Activated naive CD8-positive, alpha-beta T cell (primary cell): ENCODE results near the gene CFAP74.

Source experiments
- H3K27ac Mint-ChIP-seq: one replicate; pipeline ENCODE4 v1.8.0; 2021; ENCODE audit warnings: mixed read lengths
- H3K27me3 Mint-ChIP-seq: one replicate; pipeline ENCODE4 v1.8.0; 2021; ENCODE audit warnings: mixed read lengths
- H3K36me3 Mint-ChIP-seq: one replicate; pipeline ENCODE4 v1.8.0; 2021; ENCODE audit warnings: mixed read lengths
- H3K4me1 Mint-ChIP-seq: one replicate; pipeline ENCODE4 v1.8.0; 2021; ENCODE audit warnings: low read depth, mixed read lengths
- H3K4me3 Mint-ChIP-seq: one replicate; pipeline ENCODE4 v1.8.0; 2021; ENCODE audit warnings: mild to moderate bottlenecking, mixed read lengths
- H3K9me3 Mint-ChIP-seq: one replicate; pipeline ENCODE4 v1.8.0; 2021; ENCODE audit warnings: low read depth, mixed read lengths

Gene CFAP74

GRCh38 chr1:1974834-1975233 is 28.8 kb downstream of the CFAP74 start:
- Mint-ChIP-seq H3K4me1 (no peaks in the 10 kb centered on the region), H3K36me3 (no peaks in the 10 kb centered on the region), H3K27me3 (peaks cover 6% of the 10 kb centered on the region), H3K4me3 (no peak overlapping the region), H3K9me3 (no peaks in the 10 kb centered on the region), H3K27ac (no peak overlapping the region)

GRCh38 chr1:1973716-1974642 is 29.6 kb downstream of the CFAP74 start:
- no peak overlapping the region for H3K27ac Mint-ChIP-seq
- H3K4me1 Mint-ChIP-seq = no peaks in the 10 kb centered on the region
- H3K27me3 Mint-ChIP-seq = peaks cover 6% of the 10 kb centered on the region
- no peaks in the 10 kb centered on the region for H3K9me3 Mint-ChIP-seq
- no peak overlapping the region for H3K4me3 Mint-ChIP-seq
- H3K36me3 Mint-ChIP-seq = no peaks in the 10 kb centered on the region

- Mint-ChIP-seq H3K4me1 (no peaks in the 10 kb centered on the region), H3K36me3 (no peaks in the 10 kb centered on the region), H3K27ac (no peak overlapping the region), H3K27me3 (peaks cover 6% of the 10 kb centered on the region), H3K9me3 (no peaks in the 10 kb centered on the region), H3K4me3 (no peak overlapping the region)
Measured at GRCh38 chr1:1972976-1973715, 30.4 kb downstream of the CFAP74 start.

GRCh38 chr1:1971688-1972087 is 31.9 kb downstream of the CFAP74 start:
- Mint-ChIP-seq H3K4me1 (no peaks in the 10 kb centered on the region), H3K27ac (no peak overlapping the region), H3K27me3 (peaks cover 9% of the 10 kb centered on the region), H3K4me3 (no peak overlapping the region), H3K9me3 (no peaks in the 10 kb centered on the region), H3K36me3 (no peaks in the 10 kb centered on the region)

- no peaks in the 10 kb centered on the region for H3K9me3 Mint-ChIP-seq
- no peaks in the 10 kb centered on the region for H3K4me1 Mint-ChIP-seq
- H3K27me3 Mint-ChIP-seq = peaks cover 9% of the 10 kb centered on the region
- H3K36me3 Mint-ChIP-seq = no peaks in the 10 kb centered on the region
- no peak overlapping the region for H3K27ac Mint-ChIP-seq
- no peak overlapping the region for H3K4me3 Mint-ChIP-seq
Measured at GRCh38 chr1:1971017-1971416, 32.6 kb downstream of the CFAP74 start.

- H3K4me1 Mint-ChIP-seq = no peaks in the 10 kb centered on the region
- H3K9me3 Mint-ChIP-seq = no peaks in the 10 kb centered on the region
- no peaks in the 10 kb centered on the region for H3K36me3 Mint-ChIP-seq
- peaks cover 4% of the 10 kb centered on the region for H3K27me3 Mint-ChIP-seq
- no peak overlapping the region for H3K27ac Mint-ChIP-seq
- H3K4me3 Mint-ChIP-seq = no peak overlapping the region
Measured at GRCh38 chr1:1969953-1970716, 33.5 kb downstream of the CFAP74 start.

GRCh38 chr1:1969505-1969900 is 34.1 kb downstream of the CFAP74 start:
- H3K4me1 Mint-ChIP-seq = no peaks in the 10 kb centered on the region
- no peak overlapping the region for H3K4me3 Mint-ChIP-seq
- H3K27ac Mint-ChIP-seq = no peak overlapping the region
- no peaks in the 10 kb centered on the region for H3K36me3 Mint-ChIP-seq
- no peaks in the 10 kb centered on the region for H3K9me3 Mint-ChIP-seq
- H3K27me3 Mint-ChIP-seq = peaks cover 4% of the 10 kb centered on the region

GRCh38 chr1:1968767-1969504 is 34.6 kb downstream of the CFAP74 start:
- Mint-ChIP-seq H3K4me3 (no peak overlapping the region), H3K27ac (no peak overlapping the region), H3K36me3 (no peaks in the 10 kb centered on the region), H3K4me1 (no peaks in the 10 kb centered on the region), H3K27me3 (peaks cover 4% of the 10 kb centered on the region), H3K9me3 (no peaks in the 10 kb centered on the region)

- Mint-ChIP-seq H3K27me3 (peaks cover 4% of the 10 kb centered on the region), H3K4me1 (no peaks in the 10 kb centered on the region), H3K4me3 (no peak overlapping the region), H3K36me3 (no peaks in the 10 kb centered on the region), H3K9me3 (no peaks in the 10 kb centered on the region), H3K27ac (no peak overlapping the region)
Measured at GRCh38 chr1:1967879-1968278, 35.7 kb downstream of the CFAP74 start.

GRCh38 chr1:1967151-1967550 is 36.4 kb downstream of the CFAP74 start:
- no peaks in the 10 kb centered on the region for H3K4me1 Mint-ChIP-seq
- no peaks in the 10 kb centered on the region for H3K9me3 Mint-ChIP-seq
- peaks cover 4% of the 10 kb centered on the region for H3K27me3 Mint-ChIP-seq
- no peak overlapping the region for H3K4me3 Mint-ChIP-seq
- H3K36me3 Mint-ChIP-seq = no peaks in the 10 kb centered on the region
- no peak overlapping the region for H3K27ac Mint-ChIP-seq

- Mint-ChIP-seq H3K4me3 (no peak overlapping the region), H3K36me3 (no peaks in the 10 kb centered on the region), H3K27ac (no peak overlapping the region), H3K4me1 (no peaks in the 10 kb centered on the region), H3K27me3 (peaks cover 5% of the 10 kb centered on the region), H3K9me3 (no peaks in the 10 kb centered on the region)
Measured at GRCh38 chr1:1966071-1966740, 37.4 kb downstream of the CFAP74 start.

- no peaks in the 10 kb centered on the region for H3K36me3 Mint-ChIP-seq
- no peaks in the 10 kb centered on the region for H3K4me1 Mint-ChIP-seq
- no peak overlapping the region for H3K27ac Mint-ChIP-seq
- H3K9me3 Mint-ChIP-seq = no peaks in the 10 kb centered on the region
- H3K27me3 Mint-ChIP-seq = peaks cover 11% of the 10 kb centered on the region
- H3K4me3 Mint-ChIP-seq = no peak overlapping the region
Measured at GRCh38 chr1:1965546-1965945, 38.0 kb downstream of the CFAP74 start.

- Mint-ChIP-seq H3K27ac (no peak overlapping the region), H3K9me3 (no peaks in the 10 kb centered on the region), H3K4me1 (no peaks in the 10 kb centered on the region), H3K36me3 (no peaks in the 10 kb centered on the region), H3K4me3 (no peak overlapping the region), H3K27me3 (peaks cover 12% of the 10 kb centered on the region)
Measured at GRCh38 chr1:1964811-1965210, 38.8 kb downstream of the CFAP74 start.

- peaks cover 14% of the 10 kb centered on the region for H3K27me3 Mint-ChIP-seq
- no peak overlapping the region for H3K4me3 Mint-ChIP-seq
Measured at GRCh38 chr1:1963570-1963969, 40.0 kb downstream of the CFAP74 start.

More at GRCh38 chr1:1963570-1963969, 40.0 kb downstream of the CFAP74 start:
- Mint-ChIP-seq H3K9me3 (no peaks in the 10 kb centered on the region), H3K27ac (no peak overlapping the region), H3K36me3 (no peaks in the 10 kb centered on the region), H3K4me1 (peaks cover 2% of the 10 kb centered on the region)
